M059J (cell line): ENCODE data around the gene HEPN1. TPM values are rescaled to one million over a fixed set of nuclear protein-coding genes. Genes with fewer than 3 reads are reported as not detected.

ENCODE experiments used
- DNase-seq: peaks from one replicate; pipeline ENCODE4 v3.0.0-alpha.2; 2012; ENCODE audit warnings: low read depth
- total RNA-seq: library from RNA; depleted of rRNA; stranded (reverse); fragments of >200 nt; shearing (Covaris generic); gene quantifications from 2 replicates; pipeline ENCODE4 v1.2.3, GENCODE V29; 2014

HEPN1 gene
- total RNA-seq, 1 experiment from 2014 or later: not detected

- no peak for DNase-seq
Observed at GRCh38 chr11:124884869-124885479, 34.1 kb upstream of the HEPN1 start.

- DNase-seq: no peak
Observed at GRCh38 chr11:124886476-124886875, 32.6 kb upstream of the HEPN1 start.

DNA sequence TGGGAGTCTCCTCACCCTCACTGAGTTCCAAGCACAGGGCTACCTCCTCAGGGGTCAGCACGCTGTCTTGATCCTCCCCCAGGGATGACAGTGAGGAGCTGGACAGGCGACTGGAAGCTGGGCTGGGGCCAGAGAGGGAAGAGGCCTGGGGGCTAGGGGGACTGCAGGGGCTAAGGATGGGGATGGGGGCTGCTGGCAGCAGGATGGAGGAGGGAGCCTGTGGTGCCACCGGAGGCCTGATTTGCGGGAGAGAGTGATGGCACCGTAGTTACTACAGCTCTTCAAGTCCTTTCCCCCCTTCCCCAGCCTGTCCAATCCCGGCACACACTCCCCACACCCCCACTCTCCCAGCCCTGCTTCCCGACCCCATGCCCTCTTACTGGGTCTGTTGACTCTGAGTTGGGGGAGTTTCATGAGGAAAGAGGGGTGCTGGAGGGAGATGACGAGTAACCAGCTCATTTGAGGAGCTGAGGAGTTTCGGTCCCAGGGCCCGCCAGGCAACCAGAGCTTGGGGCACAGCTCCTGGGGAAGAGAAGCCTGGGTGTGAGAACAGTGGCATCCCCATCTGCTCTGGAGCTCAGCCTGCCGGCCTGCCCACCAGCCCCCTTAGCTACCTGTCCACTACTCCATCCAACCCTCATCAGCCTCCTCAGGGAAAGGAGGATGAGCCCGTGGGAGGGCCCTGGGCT lies 31.9 kb upstream of the HEPN1 start:
- no peak for DNase-seq

GRCh38 chr11:124887667-124888013 lies 31.4 kb upstream of the HEPN1 start:
- DNase-seq: no peak

GRCh38 chr11:124889191-124890091 lies 29.6 kb upstream of the HEPN1 start:
- DNase-seq: no peak

GRCh38 chr11:124890151-124890550 lies 28.9 kb upstream of the HEPN1 start:
- no peak for DNase-seq

GRCh38 chr11:124890683-124891372 lies 28.2 kb upstream of the HEPN1 start:
- DNase-seq: no peak

- no peak for DNase-seq
Observed at GRCh38 chr11:124891373-124891861, 27.6 kb upstream of the HEPN1 start.

DNA sequence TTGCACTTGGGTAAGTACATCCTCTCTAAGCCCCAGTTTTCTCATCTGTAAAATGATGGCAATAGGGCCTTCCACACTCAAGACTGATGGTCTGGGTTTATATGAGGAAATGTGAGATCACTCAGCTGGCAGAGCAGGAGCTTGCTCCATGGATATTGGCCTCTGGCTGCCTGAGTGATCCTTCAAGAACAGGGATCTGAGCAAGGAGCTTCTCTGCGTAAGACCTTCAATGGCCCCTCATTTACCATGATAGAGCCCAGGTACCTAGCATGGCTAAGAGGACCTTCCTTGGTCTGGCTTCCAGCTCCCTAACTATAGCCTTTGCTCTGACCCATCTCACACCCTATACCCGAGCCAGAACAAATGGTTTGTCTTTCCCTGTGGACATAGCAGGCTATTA lies 26.9 kb upstream of the HEPN1 start:
- DNase-seq: no peak

GRCh38 chr11:124892750-124893454 lies 26.1 kb upstream of the HEPN1 start:
- DNase-seq: no peak

GRCh38 chr11:124893781-124894401 lies 25.2 kb upstream of the HEPN1 start:
- no peak for DNase-seq

DNA sequence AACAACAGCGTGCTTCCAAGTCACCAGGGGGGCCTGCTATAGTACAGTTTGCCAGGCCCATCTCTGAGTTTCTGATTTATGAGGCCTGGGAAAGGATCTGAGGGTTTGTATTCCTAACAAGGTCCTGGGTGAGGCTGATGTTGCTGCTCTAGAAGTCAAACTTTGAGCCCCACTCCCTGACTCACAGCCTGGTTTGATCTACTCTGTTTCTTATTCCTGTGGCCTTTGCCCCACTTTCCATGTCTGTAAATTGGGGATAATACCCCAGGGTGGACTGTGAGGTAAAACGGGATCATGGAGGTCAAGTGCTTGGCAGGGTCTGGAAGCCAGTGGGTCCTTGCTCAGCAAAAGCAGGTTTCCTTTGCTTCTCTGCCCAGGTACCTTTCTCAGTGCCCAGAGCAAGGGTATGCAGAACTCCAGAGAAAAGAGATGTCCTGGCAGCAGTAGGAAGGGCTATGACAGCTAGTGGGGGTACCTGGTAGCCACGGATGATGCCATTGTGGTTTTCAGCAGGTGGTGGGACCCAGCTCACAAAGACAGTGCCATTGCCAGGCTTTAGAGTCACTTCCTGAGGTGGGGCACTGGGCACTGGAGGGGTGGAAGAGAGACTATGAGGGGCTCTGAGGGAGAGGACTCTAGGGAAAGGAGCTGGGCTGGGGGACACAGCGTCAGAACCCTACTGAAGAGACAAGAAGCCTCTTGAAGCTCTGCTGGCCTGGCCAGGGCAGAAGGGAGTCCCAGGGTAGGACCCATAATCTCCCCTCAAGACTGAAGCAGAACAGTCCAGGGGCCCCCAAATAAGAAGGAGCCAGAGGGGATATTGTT lies 24.2 kb upstream of the HEPN1 start:
- DNase-seq: peak; percentile 28

- DNase-seq: no peak
Observed at GRCh38 chr11:124895471-124895971, 23.5 kb upstream of the HEPN1 start.

DNA sequence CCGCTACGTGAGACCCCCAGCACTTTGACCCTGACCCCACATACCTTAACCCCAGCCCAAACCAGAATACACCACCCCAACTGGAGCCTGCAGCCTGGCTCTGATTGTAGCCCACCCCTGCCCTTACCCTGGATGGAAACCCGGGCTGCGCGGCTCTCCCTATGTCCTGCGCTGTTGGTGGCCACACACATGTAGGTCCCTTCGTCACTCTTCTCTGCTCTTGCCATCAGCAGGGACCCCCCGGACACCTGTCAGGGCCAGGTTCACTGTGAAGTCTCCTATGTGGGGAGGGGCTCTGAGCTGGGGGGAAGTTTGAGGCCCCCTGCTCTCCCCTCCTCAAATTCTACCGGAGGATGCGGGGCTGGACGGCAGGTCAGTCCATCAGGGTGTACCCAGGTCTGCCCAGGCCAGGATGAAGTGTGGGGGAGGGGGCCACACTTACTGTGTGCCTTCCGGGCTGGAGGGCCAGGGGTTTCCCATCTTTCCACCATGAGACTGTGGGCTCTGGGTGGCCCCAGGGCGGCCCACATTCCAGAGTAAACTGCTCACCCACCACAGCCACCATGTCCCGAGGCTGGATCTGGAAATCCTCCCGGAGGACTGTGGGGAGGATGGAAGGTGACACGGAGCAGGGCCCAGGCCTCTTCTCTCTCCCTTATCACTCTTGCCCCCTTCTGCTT lies 22.8 kb upstream of the HEPN1 start:
- DNase-seq: peak; percentile 88

GRCh38 chr11:124896821-124897391 lies 22.1 kb upstream of the HEPN1 start:
- peak; percentile 56 for DNase-seq

GRCh38 chr11:124897674-124898262 lies 21.3 kb upstream of the HEPN1 start, which contains the start of gene ROBO4:
ROBO4 (minus strand) TSS chr11:124897865; CDS start chr11:124897795, 70 bp downstream.
- DNase-seq: peak; percentile 20

- peak; percentile 96 for DNase-seq
Observed at GRCh38 chr11:124898263-124898680, 20.8 kb upstream of the HEPN1 start.

DNA sequence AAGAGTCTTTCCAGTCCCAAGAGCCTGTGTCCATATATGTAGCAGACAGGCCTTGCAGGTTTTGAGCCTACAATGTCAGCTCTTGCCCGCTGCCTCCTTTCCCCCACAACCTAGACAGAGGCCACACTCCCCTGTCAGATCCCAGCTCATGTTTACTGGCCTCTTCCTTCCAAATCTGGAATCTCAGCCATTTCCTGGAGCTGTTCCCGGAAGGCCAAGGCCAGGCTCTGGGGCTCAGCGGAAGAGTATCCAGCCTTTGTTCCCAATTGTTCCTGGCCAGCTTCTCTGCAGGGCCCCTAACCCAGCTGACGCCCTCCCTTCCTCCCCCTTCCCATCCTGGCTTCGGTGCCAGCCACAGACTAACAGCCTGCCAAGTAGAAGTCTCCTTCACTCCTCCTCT lies 20.3 kb upstream of the HEPN1 start:
- DNase-seq: no peak
